ENCODE data around the gene AHNAK.

AHNAK gene

DNA sequence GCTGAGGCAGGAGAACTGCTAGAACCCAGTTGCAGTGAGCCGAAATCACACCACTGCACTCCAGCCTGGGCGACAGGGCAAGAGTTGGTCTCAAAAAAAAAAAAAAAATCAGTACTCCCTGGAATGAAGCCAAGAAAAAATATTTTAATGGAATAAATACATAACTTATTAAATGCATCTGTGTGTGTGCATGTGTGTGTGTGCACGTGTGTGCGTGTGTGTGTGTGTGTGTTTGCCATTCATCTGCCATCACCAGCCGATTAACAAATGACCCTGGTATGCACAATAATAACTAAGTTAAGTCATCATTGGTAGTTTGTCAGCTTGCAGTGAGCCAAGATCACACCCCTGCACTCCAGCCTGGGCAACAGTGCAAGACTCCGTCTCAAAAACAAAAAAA, 162.8 kb downstream of the AHNAK start:
- H3K4me3 ChIP-seq (ENCODE audit: low read length) = no peak overlapping the region
- TF ChIP-seq ZNF274 (IDR thresholded peaks at IDR 0.05; ENCODE audit: low read depth, low read length) = no peak
